SK-N-MC (cell line): Measurements from ENCODE around the gene HSPA1A.

ENCODE experiments used
- DNase-seq: peaks from one replicate; pipeline ENCODE4 v3.0.0-alpha.2; 2011; ENCODE audit warnings: low read depth, low spot score
- H3K27ac ChIP-seq: fragments of 200-600 bp; sonication (generic); 2 replicates; pipeline ENCODE4 v1.5.1; 2016; ENCODE audit warnings: mixed run types
- H3K36me3 ChIP-seq: fragments of 200-600 bp; sonication (generic); 2 replicates; pipeline ENCODE4 v1.6.1; 2017; ENCODE audit warnings: antibody characterized with exemption, low read length, mixed read lengths; ENCODE audit not compliant: insufficient read depth
- H3K4me3 ChIP-seq: fragments of 200-600 bp; sonication (generic); 2 replicates; pipeline ENCODE4 v1.5.1; 2016
- H3K9ac ChIP-seq: fragments of 200-600 bp; sonication (generic); 2 replicates; pipeline ENCODE4 v1.8.0; 2017; ENCODE audit warnings: mixed run types, mixed read lengths; ENCODE audit not compliant: insufficient read length
- H3K9me3 ChIP-seq: fragments of 200-600 bp; sonication (generic); 2 replicates; pipeline ENCODE4 v1.6.1; 2017; ENCODE audit warnings: low read depth, mild to moderate bottlenecking, antibody characterized with exemption, low read length, moderate library complexity, mixed read lengths
- EZH2 ChIP-seq: fragments of 200-600 bp; sonication (generic); IDR thresholded peaks from one replicate; pipeline ENCODE4 v1.6.1; 2017; ENCODE audit warnings: antibody characterized with exemption
- FOXP2 ChIP-seq: optimal IDR thresholded peaks from 2 replicates; pipeline ENCODE3; 2011; ENCODE audit warnings: mild to moderate bottlenecking, moderate library complexity; ENCODE audit not compliant: insufficient read depth; ENCODE audit errors: extremely low read length, control extremely low read depth
- POLR2AphosphoS5 ChIP-seq: IDR thresholded peaks from 2 replicates; pipeline ENCODE4 v1.6.1; 2012; ENCODE audit warnings: mild to moderate bottlenecking, low read depth, low read length, borderline replicate concordance

Gene HSPA1A

GRCh38 chr6:31815025-31815838, at the start of gene HSPA1A, which contains the start of gene HSPA1L:
HSPA1A (plus strand) TSS chr6:31815543; CDS start chr6:31815757, 214 bp downstream.
HSPA1L (minus strand) TSS chr6:31815283; CDS start chr6:31811972, 3,311 bp downstream.
- H3K9ac ChIP-seq, result peak within 1 kb of the TSS; percentile 66
- peak; percentile 74 for DNase-seq
- no peaks in the 10 kb centered on the region for H3K36me3 ChIP-seq
- peak within 1 kb of the TSS; percentile 82 for H3K4me3 ChIP-seq
- H3K9me3 ChIP-seq, result no peaks in the 10 kb centered on the region
- H3K27ac ChIP-seq, result peak within 1 kb of the TSS; percentile 98
- no peak for TF ChIP-seq EZH2
- no peak for TF ChIP-seq FOXP2
- TF ChIP-seq POLR2AphosphoS5, result peak; percentile 96

GRCh38 chr6:31765559-31765909, 49.8 kb upstream of the HSPA1A start:
- no peaks in the 10 kb centered on the region for H3K9me3 ChIP-seq
- no peak for DNase-seq
- H3K27ac ChIP-seq, result no peak overlapping the region
- H3K4me3 ChIP-seq, result no peak overlapping the region
- TF ChIP-seq POLR2AphosphoS5 (no peak), EZH2 (no peak)
- H3K36me3 ChIP-seq, result peaks cover 30% of the 10 kb centered on the region
- H3K9ac ChIP-seq, result no peak overlapping the region

GRCh38 chr6:31765910-31766794, 49.2 kb upstream of the HSPA1A start:
- Histone ChIP-seq H3K4me3 (no peak overlapping the region), H3K27ac (no peak overlapping the region), H3K36me3 (peaks cover 24% of the 10 kb centered on the region), H3K9ac (no peak overlapping the region), H3K9me3 (no peaks in the 10 kb centered on the region)
- no peak for DNase-seq
- no peak for TF ChIP-seq FOXP2
- no peak for TF ChIP-seq POLR2AphosphoS5
- no peak for TF ChIP-seq EZH2

GRCh38 chr6:31767096-31767645, 48.2 kb upstream of the HSPA1A start:
- H3K4me3 ChIP-seq, result no peak overlapping the region
- H3K27ac ChIP-seq, result no peak overlapping the region
- no peak overlapping the region for H3K9ac ChIP-seq
- no peak for DNase-seq
- H3K36me3 ChIP-seq, result peaks cover 14% of the 10 kb centered on the region
- H3K9me3 ChIP-seq, result no peaks in the 10 kb centered on the region
- TF ChIP-seq EZH2, result no peak
- TF ChIP-seq FOXP2, result no peak
- no peak for TF ChIP-seq POLR2AphosphoS5

GRCh38 chr6:31768363-31769257, 46.7 kb upstream of the HSPA1A start:
- H3K9ac ChIP-seq, result no peak overlapping the region
- TF ChIP-seq FOXP2, result no peak
- TF ChIP-seq EZH2, result no peak
- no peak for TF ChIP-seq POLR2AphosphoS5
- no peak overlapping the region for H3K27ac ChIP-seq
- no peak for DNase-seq
- H3K36me3 ChIP-seq, result peaks cover 1% of the 10 kb centered on the region; the same call in 1 of the 2 replicates
- H3K9me3 ChIP-seq, result no peaks in the 10 kb centered on the region
- H3K4me3 ChIP-seq, result no peak overlapping the region

GRCh38 chr6:31769684-31770371, 45.5 kb upstream of the HSPA1A start:
- Histone ChIP-seq H3K27ac (no peak overlapping the region), H3K36me3 (no peaks in the 10 kb centered on the region), H3K9me3 (no peaks in the 10 kb centered on the region), H3K9ac (no peak overlapping the region), H3K4me3 (no peak overlapping the region)
- TF ChIP-seq EZH2 (no peak), FOXP2 (no peak), POLR2AphosphoS5 (no peak)
- DNase-seq, result no peak

GRCh38 chr6:31770860-31771259, 44.5 kb upstream of the HSPA1A start:
- no peak for DNase-seq
- TF ChIP-seq POLR2AphosphoS5, result no peak
- no peak for TF ChIP-seq FOXP2
- no peak for TF ChIP-seq EZH2
- Histone ChIP-seq H3K4me3 (no peak overlapping the region), H3K27ac (no peak overlapping the region), H3K9ac (no peak overlapping the region), H3K9me3 (no peaks in the 10 kb centered on the region), H3K36me3 (no peaks in the 10 kb centered on the region)
